ENCODE data around the gene SGCD. TPM values are rescaled to one million over a fixed set of nuclear protein-coding genes. Genes with fewer than 3 reads are reported as not detected.

The SGCD gene
- total and polyA plus RNA-seq, 2 of the 4 experiments (the other 2 are of a cell fraction): 5.8 to 10.6 TPM

DNA sequence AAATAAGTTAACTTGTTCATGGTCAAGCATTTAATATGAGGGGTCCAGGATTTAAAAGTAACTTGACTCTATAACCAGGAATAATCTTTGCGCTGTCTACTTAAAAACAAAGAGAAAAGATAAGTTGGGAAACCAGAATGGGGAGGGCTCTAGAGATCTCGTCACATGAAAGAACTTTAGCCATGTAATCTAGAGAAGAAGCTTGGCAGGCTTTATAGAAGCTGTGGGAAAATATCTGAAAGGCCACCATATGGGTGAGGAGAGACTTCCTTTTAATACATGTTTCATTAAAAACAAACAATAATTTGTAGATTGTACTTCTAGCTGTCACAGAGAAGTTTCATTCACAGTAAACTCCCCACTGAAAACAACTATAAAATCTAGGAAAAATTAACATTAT, 476.4 kb downstream of the SGCD start:
- in situ Hi-C loops (cut with MboI; ENCODE audit: low sequenced_read_pairs): no loop called here
- Histone ChIP-seq H4K91ac (ENCODE audit: insufficient read depth, low read depth, low read length) (no peak overlapping the region), H4K8ac (ENCODE audit: low read depth in 2 of 2, low read length in 2 of 2) (no peak overlapping the region), H2AK9ac (replicated peaks; ENCODE audit: low read depth, low read length, poor library complexity) (no peak overlapping the region), H4K5ac (ENCODE audit: low read depth, low read length) (no peak overlapping the region), H3K14ac (replicated peaks; ENCODE audit: low read depth, low read length) (no peak overlapping the region), H3K4me1 (ENCODE audit: control insufficient read depth, insufficient read depth, low read length) (no peaks in the 10 kb centered on the region), H3K9me1 (ENCODE audit: insufficient read depth, low read length) (no peaks in the 10 kb centered on the region), H2BK15ac (ENCODE audit: low read depth, low read length) (no peak overlapping the region), H3K79me1 (ENCODE audit: low read depth in 1 of 2, low read length in 2 of 2) (no peaks in the 10 kb centered on the region), H2BK5ac (ENCODE audit: low read depth, low read length, poor library complexity, severe bottlenecking) (no peak overlapping the region), H4K20me1 (ENCODE audit: insufficient read depth, low read length) (no peaks in the 10 kb centered on the region), H3K4me2 (ENCODE audit: low read depth, low read length) (no peak overlapping the region), H3K36me3 (ENCODE audit: control insufficient read depth, insufficient read depth, low read length) (no peaks in the 10 kb centered on the region), H3K9ac (ENCODE audit: low read depth, low read length) (no peak overlapping the region), H3K56ac (ENCODE audit: extremely low read depth, insufficient read depth, low read length) (no peak overlapping the region), H2AK5ac (ENCODE audit: low read depth, low read length) (no peak overlapping the region), H2AFZ (replicated peaks; ENCODE audit: low read length, poor library complexity) (no peak overlapping the region), H3K27ac (ENCODE audit: insufficient read depth, low read length) (no peak overlapping the region), H2BK120ac (ENCODE audit: low read depth, low read length) (no peak overlapping the region), H3K18ac (ENCODE audit: low read depth, low read length) (no peak overlapping the region), H2BK20ac (ENCODE audit: low read depth, low read length) (no peak overlapping the region), H3K4me3 (ENCODE audit: insufficient read depth, low read depth, low read length) (no peak overlapping the region), H3K9me3 (ENCODE audit: control insufficient read depth, insufficient read depth, low read length) (peaks cover 2% of the 10 kb centered on the region; the same call in 1 of the 2 replicates), H3K23ac (ENCODE audit: low read depth, low read length) (no peak overlapping the region), H3K4ac (ENCODE audit: low read depth, low read length) (no peak overlapping the region), H3K27me3 (ENCODE audit: control insufficient read depth, insufficient read depth, low read length) (no peaks in the 10 kb centered on the region)
- no TSS peak for BruUV-seq (replicated peaks)
- CTCF ChIA-PET: interaction anchor here (0.6 kb wide), 1 partner anchor 53 kb away, joined by 3 read pairs; no protein-coding TSS in a partner anchor
- intact Hi-C loops (cut with micrococcal nuclease): no loop called here
- ATAC-seq (ENCODE audit: low read depth) (no peak), DNase-seq (no peak)
- POLR2A ChIA-PET (ENCODE audit: unreplicated experiment): no interaction called here
- dilution Hi-C loops (cut with HindIII; ENCODE audit: low sequenced_read_pairs, unreplicated experiment): no loop called here
- WGBS, 2 experiments (ENCODE audit: extremely low coverage in 2 of 2, insufficient read length in 1 of 2): no CpG with 5 or more reads among the region's 2 CpGs
- no peak for TF ChIP-seq RCOR1 (IDR thresholded peaks at IDR 0.05; ENCODE audit: insufficient replicate concordance, low read length)

Data from IMR-90 (cell line).